MCF 10A (cell line): ENCODE data around the gene HECW1. TPM values are rescaled to one million over a fixed set of nuclear protein-coding genes. Genes with fewer than 3 reads are reported as not detected.

ENCODE experiments used
- BruUV-seq: library from RNA; stranded (reverse); fragments of 400-500 nt; replicated peaks from 2 replicates; lab custom pipeline; 2021; lab: Mats Ljungman, UMichigan
- CTCF ChIA-PET: fragments of 300-600 bp; sonication (Branson Sonifier 250); formaldehyde crosslinking; extraction: SDS; loops from one replicate; lab custom pipeline; 2021; ENCODE audit warnings: antibody characterized with exemption, inconsistent platforms; lab: Yijun Ruan, JAX
- POLR2A ChIA-PET: fragments of 300-600, 350-650 bp; sonication (Branson Sonifier 250); formaldehyde crosslinking; extraction: SDS; loops from one replicate; lab custom pipeline; 2020; ENCODE audit warnings: antibody characterized with exemption, inconsistent platforms; lab: Yijun Ruan, JAX
- DNase-seq: peaks from one replicate; pipeline ENCODE4 v3.0.0-alpha.2; 2018; ENCODE audit not compliant: unreplicated experiment
- H3K27ac Mint-ChIP-seq: one replicate; pipeline ENCODE4 v1.8.0; 2022; ENCODE audit warnings: mild to moderate bottlenecking, low read depth, mixed read lengths; ENCODE audit not compliant: unreplicated experiment
- H3K27me3 Mint-ChIP-seq: one replicate; pipeline ENCODE4 v1.8.0; 2022; ENCODE audit warnings: mixed read lengths; ENCODE audit not compliant: insufficient read depth, unreplicated experiment
- H3K36me3 Mint-ChIP-seq: one replicate; pipeline ENCODE4 v1.8.0; 2022; ENCODE audit warnings: mild to moderate bottlenecking, moderate library complexity, mixed read lengths; ENCODE audit not compliant: insufficient read depth, unreplicated experiment
- H3K4me1 Mint-ChIP-seq: one replicate; pipeline ENCODE4 v1.8.0; 2022; ENCODE audit warnings: mixed read lengths; ENCODE audit not compliant: insufficient read depth, unreplicated experiment
- H3K4me3 Mint-ChIP-seq: one replicate; pipeline ENCODE4 v1.8.0; 2022; ENCODE audit warnings: mild to moderate bottlenecking, moderate library complexity, mixed read lengths; ENCODE audit not compliant: unreplicated experiment
- H3K9me3 Mint-ChIP-seq: one replicate; pipeline ENCODE4 v1.8.0; 2022; ENCODE audit warnings: mixed read lengths; ENCODE audit not compliant: unreplicated experiment
- intact Hi-C: fragments of 100-400 bp; cut with micrococcal nuclease; formaldehyde crosslinking; loops from 2 replicates; pipeline ENCODE4 v1.14.1; 2022
- total RNA-seq: library from RNA; stranded (reverse); gene quantifications from 2 replicates; pipeline ENCODE4 v1.2.3, GENCODE V29; 2022
- TF ChIP-seq, protein P1 (sequence below): fragments of 200-600 bp; IDR thresholded peaks from one replicate; pipeline ENCODE4 v1.8.0; 2022; ENCODE audit warnings: antibody characterized with exemption, mild to moderate bottlenecking; ENCODE audit not compliant: unreplicated experiment

Gene HECW1
- total RNA-seq, 1 experiment from 2014 or later: not detected

DNA sequence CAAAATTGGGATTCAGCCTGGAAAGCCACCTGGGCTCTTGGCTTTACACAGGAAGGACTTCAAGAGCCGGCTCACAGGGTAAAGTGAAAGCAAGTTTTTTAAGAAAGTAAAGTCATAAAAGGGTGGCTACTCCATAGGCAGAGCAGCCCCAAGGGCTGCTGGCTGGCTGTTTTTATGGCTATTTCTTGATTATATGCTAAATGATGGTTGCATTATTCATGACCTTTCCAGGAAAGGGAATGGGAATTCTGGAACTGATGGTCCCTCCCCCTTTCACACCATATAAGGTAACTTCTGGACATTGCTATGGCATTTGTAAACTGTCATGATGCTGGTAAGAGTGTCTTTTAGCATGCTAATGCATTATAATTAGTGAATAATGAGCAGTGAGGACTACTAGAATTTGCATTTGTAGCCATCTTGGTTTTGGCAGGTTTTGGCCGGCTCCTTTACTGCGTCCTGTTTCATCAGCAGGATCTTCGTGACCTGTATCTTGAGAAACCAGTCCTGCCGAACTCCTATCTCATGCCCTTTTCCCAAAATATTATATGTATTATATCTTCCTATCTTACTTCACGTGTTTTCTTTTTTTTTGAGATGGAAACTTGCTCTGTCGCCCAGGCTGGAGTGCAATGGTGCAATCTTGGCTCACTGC is 80.5 kb downstream of the HECW1 start:
- CTCF ChIA-PET: no interaction called here
- POLR2A ChIA-PET: no interaction called here
- no peaks in the 10 kb centered on the region for H3K27me3 Mint-ChIP-seq
- no peaks in the 10 kb centered on the region for H3K4me1 Mint-ChIP-seq
- DNase-seq: no peak
- no peak overlapping the region for H3K4me3 Mint-ChIP-seq
- no peaks in the 10 kb centered on the region for H3K36me3 Mint-ChIP-seq
- intact Hi-C loops: no loop called here
- H3K9me3 Mint-ChIP-seq: no peaks in the 10 kb centered on the region
- BruUV-seq: no TSS peak
- TF ChIP-seq, protein P1, sequence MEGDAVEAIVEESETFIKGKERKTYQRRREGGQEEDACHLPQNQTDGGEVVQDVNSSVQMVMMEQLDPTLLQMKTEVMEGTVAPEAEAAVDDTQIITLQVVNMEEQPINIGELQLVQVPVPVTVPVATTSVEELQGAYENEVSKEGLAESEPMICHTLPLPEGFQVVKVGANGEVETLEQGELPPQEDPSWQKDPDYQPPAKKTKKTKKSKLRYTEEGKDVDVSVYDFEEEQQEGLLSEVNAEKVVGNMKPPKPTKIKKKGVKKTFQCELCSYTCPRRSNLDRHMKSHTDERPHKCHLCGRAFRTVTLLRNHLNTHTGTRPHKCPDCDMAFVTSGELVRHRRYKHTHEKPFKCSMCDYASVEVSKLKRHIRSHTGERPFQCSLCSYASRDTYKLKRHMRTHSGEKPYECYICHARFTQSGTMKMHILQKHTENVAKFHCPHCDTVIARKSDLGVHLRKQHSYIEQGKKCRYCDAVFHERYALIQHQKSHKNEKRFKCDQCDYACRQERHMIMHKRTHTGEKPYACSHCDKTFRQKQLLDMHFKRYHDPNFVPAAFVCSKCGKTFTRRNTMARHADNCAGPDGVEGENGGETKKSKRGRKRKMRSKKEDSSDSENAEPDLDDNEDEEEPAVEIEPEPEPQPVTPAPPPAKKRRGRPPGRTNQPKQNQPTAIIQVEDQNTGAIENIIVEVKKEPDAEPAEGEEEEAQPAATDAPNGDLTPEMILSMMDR: no peak
- H3K27ac Mint-ChIP-seq: no peak overlapping the region

DNA sequence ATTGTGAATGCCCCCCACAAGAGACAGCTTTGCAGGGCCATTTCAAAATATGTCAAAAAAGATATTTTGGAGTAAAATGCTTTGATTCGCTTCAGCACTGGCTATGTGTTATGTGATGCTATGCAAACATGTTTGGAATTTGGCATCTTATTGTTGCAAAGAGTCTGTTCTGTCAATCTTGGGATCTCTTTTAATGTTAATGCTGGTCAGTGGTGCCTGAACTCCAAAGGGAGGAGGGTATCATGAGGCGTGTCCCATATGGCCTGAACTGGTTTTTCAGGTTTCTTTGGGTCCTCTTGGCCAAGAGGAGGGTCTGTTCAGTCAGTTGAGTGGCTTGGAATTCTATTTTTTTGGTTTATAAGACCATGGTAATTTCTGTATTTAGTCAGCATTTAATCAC is 81.4 kb downstream of the HECW1 start:
- TF ChIP-seq, protein P1: no peak
- Mint-ChIP-seq H3K9me3 (no peaks in the 10 kb centered on the region), H3K27me3 (no peaks in the 10 kb centered on the region), H3K27ac (no peak overlapping the region), H3K4me3 (no peak overlapping the region), H3K36me3 (no peaks in the 10 kb centered on the region), H3K4me1 (no peaks in the 10 kb centered on the region)
- CTCF ChIA-PET: no interaction called here
- POLR2A ChIA-PET: no interaction called here
- BruUV-seq: no TSS peak
- intact Hi-C loops: no loop called here
- no peak for DNase-seq

DNA sequence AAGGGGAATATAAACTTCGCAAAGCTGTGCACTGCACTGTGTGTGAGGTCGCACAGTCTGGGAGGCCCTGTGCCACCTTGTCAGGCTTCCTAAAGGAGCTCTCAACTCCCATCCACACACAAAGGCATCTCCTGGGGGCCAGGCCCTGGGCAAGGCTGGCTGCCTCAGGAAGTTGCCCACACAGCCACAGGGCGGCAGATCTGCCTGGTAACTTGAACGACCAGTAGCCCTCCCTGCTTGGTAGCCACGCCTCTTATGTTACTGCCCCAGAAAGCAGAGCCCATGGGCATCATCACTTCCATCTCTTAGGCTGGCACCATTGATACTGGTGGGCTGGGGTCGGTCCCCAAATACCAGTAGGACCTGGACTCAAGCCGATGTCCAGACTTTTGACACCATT is 82.8 kb downstream of the HECW1 start:
- no peaks in the 10 kb centered on the region for H3K9me3 Mint-ChIP-seq
- CTCF ChIA-PET: interaction anchor here (0.6 kb wide), 1 partner anchor 158 kb away, joined by 3 read pairs; no protein-coding TSS in a partner anchor
- POLR2A ChIA-PET: no interaction called here
- H3K27me3 Mint-ChIP-seq: no peaks in the 10 kb centered on the region
- intact Hi-C loops: no loop called here
- no peaks in the 10 kb centered on the region for H3K36me3 Mint-ChIP-seq
- TF ChIP-seq, protein P1: no peak
- no TSS peak for BruUV-seq
- H3K27ac Mint-ChIP-seq: no peak overlapping the region
- no peaks in the 10 kb centered on the region for H3K4me1 Mint-ChIP-seq
- no peak overlapping the region for H3K4me3 Mint-ChIP-seq
- DNase-seq: no peak

DNA sequence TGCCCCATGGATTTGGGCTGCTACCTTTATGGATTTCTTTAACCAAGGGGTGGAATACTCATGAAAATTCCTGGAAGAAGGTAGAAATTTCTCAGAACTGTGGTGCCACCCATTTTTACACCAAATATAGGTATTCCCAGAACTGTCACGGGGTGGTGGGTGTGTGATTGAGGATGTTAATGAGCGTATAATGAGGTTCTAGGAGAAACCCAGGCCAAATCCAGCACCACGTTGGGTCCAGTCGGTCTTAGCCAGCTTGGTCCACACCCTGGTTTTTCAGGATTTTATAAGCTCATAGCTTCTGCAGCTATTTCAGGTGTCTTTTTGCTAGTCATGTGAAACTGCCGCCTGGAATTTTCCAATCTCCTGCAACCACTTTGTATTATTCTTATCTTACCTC is 83.3 kb downstream of the HECW1 start:
- no peak overlapping the region for H3K27ac Mint-ChIP-seq
- no peak overlapping the region for H3K4me3 Mint-ChIP-seq
- DNase-seq: no peak
- H3K4me1 Mint-ChIP-seq: no peaks in the 10 kb centered on the region
- no peaks in the 10 kb centered on the region for H3K9me3 Mint-ChIP-seq
- POLR2A ChIA-PET: no interaction called here
- H3K27me3 Mint-ChIP-seq: no peaks in the 10 kb centered on the region
- no TSS peak for BruUV-seq
- intact Hi-C loops: no loop called here
- TF ChIP-seq, protein P1: no peak
- no peaks in the 10 kb centered on the region for H3K36me3 Mint-ChIP-seq
- CTCF ChIA-PET: no interaction called here
